ENCODE data around the gene PEX26. TPM values are rescaled to one million over a fixed set of nuclear protein-coding genes. Genes with fewer than 3 reads are reported as not detected.

The PEX26 gene
- total and polyA plus RNA-seq, 2 of the 13 experiments (the other 11 are each of a cell fraction or from before 2014, with no cell fraction given), result 10.6 to 25.1 TPM

GRCh38 chr22:18088825-18089568 lies 11.2 kb downstream of the PEX26 start (continued):
- TF ChIP-seq PRDM10 (CRISPR knock-in tag; IDR thresholded peaks at IDR 0.05; ENCODE audit: low read depth) (0 out of 2 replicates have a peak, but pooled peaks have one; percentile 24), ZGPAT (CRISPR knock-in tag; IDR thresholded peaks at IDR 0.05) (no peak), SP2 (CRISPR knock-in tag; IDR thresholded peaks at IDR 0.05) (no peak)
- TF ChIP-seq, protein P1, sequence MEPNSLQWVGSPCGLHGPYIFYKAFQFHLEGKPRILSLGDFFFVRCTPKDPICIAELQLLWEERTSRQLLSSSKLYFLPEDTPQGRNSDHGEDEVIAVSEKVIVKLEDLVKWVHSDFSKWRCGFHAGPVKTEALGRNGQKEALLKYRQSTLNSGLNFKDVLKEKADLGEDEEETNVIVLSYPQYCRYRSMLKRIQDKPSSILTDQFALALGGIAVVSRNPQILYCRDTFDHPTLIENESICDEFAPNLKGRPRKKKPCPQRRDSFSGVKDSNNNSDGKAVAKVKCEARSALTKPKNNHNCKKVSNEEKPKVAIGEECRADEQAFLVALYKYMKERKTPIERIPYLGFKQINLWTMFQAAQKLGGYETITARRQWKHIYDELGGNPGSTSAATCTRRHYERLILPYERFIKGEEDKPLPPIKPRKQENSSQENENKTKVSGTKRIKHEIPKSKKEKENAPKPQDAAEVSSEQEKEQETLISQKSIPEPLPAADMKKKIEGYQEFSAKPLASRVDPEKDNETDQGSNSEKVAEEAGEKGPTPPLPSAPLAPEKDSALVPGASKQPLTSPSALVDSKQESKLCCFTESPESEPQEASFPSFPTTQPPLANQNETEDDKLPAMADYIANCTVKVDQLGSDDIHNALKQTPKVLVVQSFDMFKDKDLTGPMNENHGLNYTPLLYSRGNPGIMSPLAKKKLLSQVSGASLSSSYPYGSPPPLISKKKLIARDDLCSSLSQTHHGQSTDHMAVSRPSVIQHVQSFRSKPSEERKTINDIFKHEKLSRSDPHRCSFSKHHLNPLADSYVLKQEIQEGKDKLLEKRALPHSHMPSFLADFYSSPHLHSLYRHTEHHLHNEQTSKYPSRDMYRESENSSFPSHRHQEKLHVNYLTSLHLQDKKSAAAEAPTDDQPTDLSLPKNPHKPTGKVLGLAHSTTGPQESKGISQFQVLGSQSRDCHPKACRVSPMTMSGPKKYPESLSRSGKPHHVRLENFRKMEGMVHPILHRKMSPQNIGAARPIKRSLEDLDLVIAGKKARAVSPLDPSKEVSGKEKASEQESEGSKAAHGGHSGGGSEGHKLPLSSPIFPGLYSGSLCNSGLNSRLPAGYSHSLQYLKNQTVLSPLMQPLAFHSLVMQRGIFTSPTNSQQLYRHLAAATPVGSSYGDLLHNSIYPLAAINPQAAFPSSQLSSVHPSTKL (CRISPR knock-in tag; IDR thresholded peaks at IDR 0.05), result peak; percentile 25; the same call in 1 of the 2 replicates
- TF ChIP-seq, protein P2, sequence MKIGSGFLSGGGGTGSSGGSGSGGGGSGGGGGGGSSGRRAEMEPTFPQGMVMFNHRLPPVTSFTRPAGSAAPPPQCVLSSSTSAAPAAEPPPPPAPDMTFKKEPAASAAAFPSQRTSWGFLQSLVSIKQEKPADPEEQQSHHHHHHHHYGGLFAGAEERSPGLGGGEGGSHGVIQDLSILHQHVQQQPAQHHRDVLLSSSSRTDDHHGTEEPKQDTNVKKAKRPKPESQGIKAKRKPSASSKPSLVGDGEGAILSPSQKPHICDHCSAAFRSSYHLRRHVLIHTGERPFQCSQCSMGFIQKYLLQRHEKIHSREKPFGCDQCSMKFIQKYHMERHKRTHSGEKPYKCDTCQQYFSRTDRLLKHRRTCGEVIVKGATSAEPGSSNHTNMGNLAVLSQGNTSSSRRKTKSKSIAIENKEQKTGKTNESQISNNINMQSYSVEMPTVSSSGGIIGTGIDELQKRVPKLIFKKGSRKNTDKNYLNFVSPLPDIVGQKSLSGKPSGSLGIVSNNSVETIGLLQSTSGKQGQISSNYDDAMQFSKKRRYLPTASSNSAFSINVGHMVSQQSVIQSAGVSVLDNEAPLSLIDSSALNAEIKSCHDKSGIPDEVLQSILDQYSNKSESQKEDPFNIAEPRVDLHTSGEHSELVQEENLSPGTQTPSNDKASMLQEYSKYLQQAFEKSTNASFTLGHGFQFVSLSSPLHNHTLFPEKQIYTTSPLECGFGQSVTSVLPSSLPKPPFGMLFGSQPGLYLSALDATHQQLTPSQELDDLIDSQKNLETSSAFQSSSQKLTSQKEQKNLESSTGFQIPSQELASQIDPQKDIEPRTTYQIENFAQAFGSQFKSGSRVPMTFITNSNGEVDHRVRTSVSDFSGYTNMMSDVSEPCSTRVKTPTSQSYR (CRISPR knock-in tag; IDR thresholded peaks at IDR 0.05; ENCODE audit: borderline replicate concordance), result peak; percentile 31; the same call in 1 of the 2 replicates
- TF ChIP-seq, protein P3, sequence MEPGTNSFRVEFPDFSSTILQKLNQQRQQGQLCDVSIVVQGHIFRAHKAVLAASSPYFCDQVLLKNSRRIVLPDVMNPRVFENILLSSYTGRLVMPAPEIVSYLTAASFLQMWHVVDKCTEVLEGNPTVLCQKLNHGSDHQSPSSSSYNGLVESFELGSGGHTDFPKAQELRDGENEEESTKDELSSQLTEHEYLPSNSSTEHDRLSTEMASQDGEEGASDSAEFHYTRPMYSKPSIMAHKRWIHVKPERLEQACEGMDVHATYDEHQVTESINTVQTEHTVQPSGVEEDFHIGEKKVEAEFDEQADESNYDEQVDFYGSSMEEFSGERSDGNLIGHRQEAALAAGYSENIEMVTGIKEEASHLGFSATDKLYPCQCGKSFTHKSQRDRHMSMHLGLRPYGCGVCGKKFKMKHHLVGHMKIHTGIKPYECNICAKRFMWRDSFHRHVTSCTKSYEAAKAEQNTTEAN (CRISPR knock-in tag; conservative IDR thresholded peaks at IDR 0.05), result no peak
